Kidney tubule cell (primary cell): ENCODE measurements around the gene PHLDB2.

ENCODE experiments used
- DNase-seq: peaks from one replicate; pipeline ENCODE4 v3.0.0-alpha.2; 2018; ENCODE audit warnings: low spot score

The PHLDB2 gene

GRCh38 chr3:111884411-111885018 lies 25.4 kb downstream of the PHLDB2 start:
- DNase-seq, result no peak

GRCh38 chr3:111885578-111885977 lies 26.5 kb downstream of the PHLDB2 start:
- DNase-seq, result no peak

- DNase-seq, result no peak
These were observed 31.1 kb downstream of the PHLDB2 start for GRCh38 chr3:111890051-111890580.

- no peak for DNase-seq
These were observed 33.0 kb downstream of the PHLDB2 start for GRCh38 chr3:111892070-111892469.

GRCh38 chr3:111895071-111895470 lies 36.0 kb downstream of the PHLDB2 start:
- peak; percentile 53 for DNase-seq

GRCh38 chr3:111899966-111900365 lies 40.9 kb downstream of the PHLDB2 start:
- DNase-seq, result no peak

GRCh38 chr3:111901637-111902036 lies 42.6 kb downstream of the PHLDB2 start:
- no peak for DNase-seq

GRCh38 chr3:111902534-111902933 lies 43.5 kb downstream of the PHLDB2 start:
- DNase-seq, result no peak

GRCh38 chr3:111903067-111903511 lies 44.0 kb downstream of the PHLDB2 start:
- peak; percentile 96 for DNase-seq

- DNase-seq, result peak; percentile 99
These were observed 45.5 kb downstream of the PHLDB2 start for GRCh38 chr3:111904376-111905241.

GRCh38 chr3:111906656-111907055 lies 47.6 kb downstream of the PHLDB2 start:
- DNase-seq, result peak; percentile 62

GRCh38 chr3:111907151-111907550 lies 48.1 kb downstream of the PHLDB2 start:
- no peak for DNase-seq

- peak; percentile 51 for DNase-seq
These were observed 51.7 kb downstream of the PHLDB2 start for GRCh38 chr3:111910806-111911205.

GRCh38 chr3:111911446-111911845 lies 52.4 kb downstream of the PHLDB2 start:
- no peak for DNase-seq

- DNase-seq, result peak; percentile 41
These were observed 54.2 kb downstream of the PHLDB2 start for GRCh38 chr3:111913163-111913763.

- DNase-seq, result peak; percentile 67
These were observed 56.8 kb downstream of the PHLDB2 start for GRCh38 chr3:111915905-111916304.

GRCh38 chr3:111917300-111917699 lies 58.2 kb downstream of the PHLDB2 start:
- peak; percentile 87 for DNase-seq

- no peak for DNase-seq
These were observed 60.5 kb downstream of the PHLDB2 start for GRCh38 chr3:111919370-111920065.

GRCh38 chr3:111921181-111921580 lies 62.1 kb downstream of the PHLDB2 start:
- DNase-seq, result no peak

- peak; percentile 86 for DNase-seq
These were observed 64.2 kb downstream of the PHLDB2 start for GRCh38 chr3:111923095-111923771.

- DNase-seq, result peak; percentile 81
These were observed 64.7 kb downstream of the PHLDB2 start for GRCh38 chr3:111923806-111924205.
